ENCODE measurements around the gene KCTD20. TPM values are rescaled to one million over a fixed set of nuclear protein-coding genes. Genes with fewer than 3 reads are reported as not detected.

Gene KCTD20
- total and polyA plus RNA-seq, 10 of the 15 experiments (the other 5 are each of a cell fraction or from before 2014, with no cell fraction given): 18.1 to 77.0 (median 50.5) TPM

DNA sequence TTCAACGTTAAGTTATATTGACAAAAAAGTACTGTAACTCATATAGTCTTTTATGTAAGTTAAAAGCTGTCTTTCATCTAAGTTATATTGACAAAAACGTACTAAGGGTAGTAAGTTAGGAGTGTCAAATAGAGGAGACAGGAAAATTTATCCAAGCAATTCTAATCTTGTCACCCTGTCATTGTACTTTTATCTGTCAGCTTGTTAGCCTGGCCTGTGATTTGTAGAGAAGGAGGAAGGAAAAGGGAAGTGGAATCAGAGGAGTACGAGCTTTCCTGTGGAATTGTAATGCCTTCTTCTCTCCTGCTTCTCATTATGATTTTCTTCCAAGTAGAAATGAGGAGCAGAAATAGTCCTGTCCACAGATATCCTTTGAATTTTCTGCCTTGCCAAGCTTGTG, 18.8 kb downstream of the KCTD20 start:
- in situ Hi-C loops (cut with MboI): no loop called here
- Histone ChIP-seq H3K9me3 (replicated peaks; ENCODE audit: control insufficient read depth, insufficient read depth, low read length) (no peaks in the 10 kb centered on the region), H2AFZ (ENCODE audit: control insufficient read depth, low read depth, low read length) (no peak overlapping the region), H3K36me3 (ENCODE audit: control insufficient read depth in 2 of 2, insufficient read depth in 2 of 2, low read length in 1 of 2) (peaks cover 0 to 2% of the 10 kb centered on the region in 2 experiments; a peak in 1 of 4 replicates), H3K79me2 (ENCODE audit: control insufficient read depth, insufficient read depth, low read length) (peaks cover 30% of the 10 kb centered on the region), H3K9ac (ENCODE audit: control insufficient read depth, insufficient read depth, low read length) (no peak overlapping the region), H3K4me2 (ENCODE audit: control insufficient read depth, insufficient read depth) (no peak overlapping the region), H3K27ac (ENCODE audit: control insufficient read depth, insufficient read depth) (no peak overlapping the region), H3K27me3 (replicated peaks in 1 of 2; ENCODE audit: control insufficient read depth in 2 of 2, insufficient read depth in 2 of 2, low read length in 1 of 2) (no peaks in the 10 kb centered on the region), H3K4me3 (no peak overlapping the region), H3K4me1 (ENCODE audit: control insufficient read depth, insufficient read depth, low read length) (no peaks in the 10 kb centered on the region), H4K20me1 (ENCODE audit: control insufficient read depth, insufficient read depth) (no peaks in the 10 kb centered on the region)
- DNase-seq (ENCODE audit: low read depth, low spot score) (no peak), FAIRE-seq (no peak), ATAC-seq (no peak)
- 63% methylated on average over 3 of the region's 3 CpGs for WGBS (ENCODE audit: insufficient coverage, insufficient replicate concordance, low lambda C conversion rate, missing lambda C conversion rate)
- CTCF ChIA-PET: interaction anchor here (0.5 to 1.3 kb wide), 7 partner anchors 8 to 292 kb away, joined by 3 to 4 read pairs (median 3); no protein-coding TSS in a partner anchor
- POLR2A ChIA-PET: interaction anchor here (0.9 kb wide), 1 partner anchor 8 kb away, joined by 3 read pairs; no protein-coding TSS in a partner anchor
- SMC1A ChIA-PET (ENCODE audit: uncharacterized antibody, unreplicated experiment): interaction anchor here (1.4 to 3.6 kb wide), 3 partner anchors 11 to 139 kb away, joined by 5 to 14 read pairs (median 6); partner anchors contain the start of gene KCTD20
- no TSS peak for BruUV-seq (replicated peaks)
- intact Hi-C loops (cut with micrococcal nuclease; ENCODE audit: unreplicated experiment): no loop called here
- RAD21 ChIA-PET (ENCODE audit: unreplicated experiment): no interaction called here
- no peak for TF ChIP-seq ZNF207 (IDR thresholded peaks at IDR 0.05; ENCODE audit: borderline replicate concordance)

DNA sequence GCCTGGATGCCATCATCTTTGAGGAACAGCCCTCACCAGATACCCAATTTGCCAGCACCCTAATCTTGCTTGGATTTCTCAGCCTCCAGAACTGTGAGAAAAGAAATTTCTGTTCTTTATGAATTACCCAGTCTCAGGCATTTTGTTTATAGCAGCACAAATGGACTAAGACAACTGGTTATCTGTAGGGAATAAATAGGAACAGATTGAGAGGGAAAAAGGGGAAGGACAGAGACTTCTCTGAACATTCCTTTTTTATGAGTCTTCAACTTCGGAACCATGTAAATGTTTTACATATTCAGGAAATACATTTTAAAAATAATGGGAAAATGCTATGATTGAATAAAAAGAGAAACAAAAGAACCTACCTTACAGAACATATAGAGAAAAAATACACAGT, 20.9 kb downstream of the KCTD20 start:
- DNase-seq (ENCODE audit: low read depth, low spot score) (no peak), ATAC-seq (no peak), FAIRE-seq (no peak)
- intact Hi-C loops (cut with micrococcal nuclease; ENCODE audit: unreplicated experiment) (no loop called here), in situ Hi-C loops (cut with MboI) (no loop called here)
- BruUV-seq (replicated peaks): no TSS peak
- ChIA-PET POLR2A (no interaction called here), SMC1A (ENCODE audit: uncharacterized antibody, unreplicated experiment) (no interaction called here), RAD21 (ENCODE audit: unreplicated experiment) (no interaction called here), CTCF (interaction anchor here (1.4 to 1.5 kb wide), 2 partner anchors 44 to 152 kb away, joined by 6 read pairs; no protein-coding TSS in a partner anchor)
- H3K4me1 ChIP-seq (ENCODE audit: control insufficient read depth, insufficient read depth, low read length): no peaks in the 10 kb centered on the region
- no peak overlapping the region for H3K27ac ChIP-seq (ENCODE audit: control insufficient read depth, insufficient read depth)
- WGBS (ENCODE audit: insufficient coverage, insufficient replicate concordance, low lambda C conversion rate, missing lambda C conversion rate): 95% methylated on average over 1 of the region's 1 CpG
- peaks cover 0 to 2% of the 10 kb centered on the region in 2 experiments; a peak in 1 of 4 replicates for H3K36me3 ChIP-seq (ENCODE audit: control insufficient read depth in 2 of 2, insufficient read depth in 2 of 2, low read length in 1 of 2)
- H4K20me1 ChIP-seq (ENCODE audit: control insufficient read depth, insufficient read depth): no peaks in the 10 kb centered on the region
- no peak overlapping the region for H3K9ac ChIP-seq (ENCODE audit: control insufficient read depth, insufficient read depth, low read length)
- no peak overlapping the region for H3K4me2 ChIP-seq (ENCODE audit: control insufficient read depth, insufficient read depth)
- peaks cover 29% of the 10 kb centered on the region for H3K79me2 ChIP-seq (ENCODE audit: control insufficient read depth, insufficient read depth, low read length)
- no peaks in the 10 kb centered on the region for H3K27me3 ChIP-seq (replicated peaks in 1 of 2; ENCODE audit: control insufficient read depth in 2 of 2, insufficient read depth in 2 of 2, low read length in 1 of 2)
- no peaks in the 10 kb centered on the region for H3K9me3 ChIP-seq (replicated peaks; ENCODE audit: control insufficient read depth, insufficient read depth, low read length)
- no peak overlapping the region for H3K4me3 ChIP-seq
- H2AFZ ChIP-seq (ENCODE audit: control insufficient read depth, low read depth, low read length): no peak overlapping the region
- TF ChIP-seq EZH2 (IDR thresholded peaks at IDR 0.05; ENCODE audit: borderline replicate concordance, control insufficient read depth, low read depth, low read length): no peak
- no peak for TF ChIP-seq LARP7 (IDR thresholded peaks at IDR 0.05)
- TF ChIP-seq ETV6 (conservative IDR thresholded peaks at IDR 0.05 in 1 of 2, IDR thresholded peaks at IDR 0.05 in 1 of 2; ENCODE audit: borderline replicate concordance in 1 of 2, low read depth in 1 of 2): no peak
- no peak for TF ChIP-seq JUNB (IDR thresholded peaks at IDR 0.05)
- TF ChIP-seq TCF7 (IDR thresholded peaks at IDR 0.05; ENCODE audit: borderline replicate concordance): no peak
- no peak for TF ChIP-seq RUNX3 (IDR thresholded peaks at IDR 0.05; ENCODE audit: low read length)
- TF ChIP-seq, protein P1, sequence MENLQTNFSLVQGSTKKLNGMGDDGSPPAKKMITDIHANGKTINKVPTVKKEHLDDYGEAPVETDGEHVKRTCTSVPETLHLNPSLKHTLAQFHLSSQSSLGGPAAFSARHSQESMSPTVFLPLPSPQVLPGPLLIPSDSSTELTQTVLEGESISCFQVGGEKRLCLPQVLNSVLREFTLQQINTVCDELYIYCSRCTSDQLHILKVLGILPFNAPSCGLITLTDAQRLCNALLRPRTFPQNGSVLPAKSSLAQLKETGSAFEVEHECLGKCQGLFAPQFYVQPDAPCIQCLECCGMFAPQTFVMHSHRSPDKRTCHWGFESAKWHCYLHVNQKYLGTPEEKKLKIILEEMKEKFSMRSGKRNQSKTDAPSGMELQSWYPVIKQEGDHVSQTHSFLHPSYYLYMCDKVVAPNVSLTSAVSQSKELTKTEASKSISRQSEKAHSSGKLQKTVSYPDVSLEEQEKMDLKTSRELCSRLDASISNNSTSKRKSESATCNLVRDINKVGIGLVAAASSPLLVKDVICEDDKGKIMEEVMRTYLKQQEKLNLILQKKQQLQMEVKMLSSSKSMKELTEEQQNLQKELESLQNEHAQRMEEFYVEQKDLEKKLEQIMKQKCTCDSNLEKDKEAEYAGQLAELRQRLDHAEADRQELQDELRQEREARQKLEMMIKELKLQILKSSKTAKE (IDR thresholded peaks at IDR 0.05; ENCODE audit: low read depth, poor library complexity, severe bottlenecking): no peak
- TF ChIP-seq MYC (IDR thresholded peaks at IDR 0.05; ENCODE audit: insufficient read depth, insufficient read length, insufficient replicate concordance, low read length, severe bottlenecking): no peak
- TF ChIP-seq IRF4 (IDR thresholded peaks at IDR 0.05; ENCODE audit: low read depth, low read length): no peak
- no peak for TF ChIP-seq NBN (IDR thresholded peaks at IDR 0.05)
- no peak for TF ChIP-seq GABPA (IDR thresholded peaks at IDR 0.05; ENCODE audit: low read depth)
